Smooth muscle cell (in vitro differentiated cells): ENCODE measurements around the gene WDHD1. TPM values are rescaled to one million over a fixed set of nuclear protein-coding genes. Genes with fewer than 3 reads are reported as not detected.

Experiments used
- DNase-seq: peaks from one replicate; lab custom pipeline; 2025; ENCODE audit not compliant: unreplicated experiment; lab: John Stamatoyannopoulos, UW
- H2AFZ ChIP-seq: fragments of 200-600 bp; sonication (generic); 2 replicates; pipeline ENCODE4 v1.6.0; 2016; ENCODE audit warnings: antibody characterized with exemption, low read depth, mild to moderate bottlenecking
- H3F3A ChIP-seq: fragments of 200-600 bp; sonication (generic); 2 replicates; pipeline ENCODE4 v1.6.0; 2017; ENCODE audit warnings: antibody characterized with exemption, low read depth
- H3K27ac ChIP-seq: fragments of 200-600 bp; sonication (generic); 2 replicates; pipeline ENCODE4 v1.5.1; 2016; ENCODE audit warnings: low read depth, mild to moderate bottlenecking
- H3K27me3 ChIP-seq: fragments of 200-600 bp; sonication (generic); 2 replicates; pipeline ENCODE4 v1.6.1; 2016; ENCODE audit warnings: low read depth, mild to moderate bottlenecking
- H3K36me3 ChIP-seq: fragments of 200-600 bp; sonication (generic); 2 replicates; pipeline ENCODE4 v1.5.1; 2016; ENCODE audit warnings: low read depth
- H3K4me1 ChIP-seq: fragments of 200-600 bp; sonication (generic); 2 replicates; pipeline ENCODE4 v1.5.1; 2016; ENCODE audit warnings: low read depth
- H3K4me2 ChIP-seq: fragments of 200-600 bp; sonication (generic); 2 replicates; pipeline ENCODE4 v1.6.0; 2016; ENCODE audit warnings: mild to moderate bottlenecking
- H3K4me3 ChIP-seq: fragments of 200-600 bp; sonication (generic); 2 replicates; pipeline ENCODE4 v1.5.1; 2016; ENCODE audit warnings: mild to moderate bottlenecking
- H3K79me2 ChIP-seq: fragments of 200-600 bp; sonication (generic); 2 replicates; pipeline ENCODE4 v1.6.0; 2016; ENCODE audit warnings: low read depth, mild to moderate bottlenecking
- H3K9ac ChIP-seq: fragments of 200-600 bp; sonication (generic); 2 replicates; pipeline ENCODE4 v1.6.0; 2016; ENCODE audit warnings: low read depth
- H3K9me3 ChIP-seq: fragments of 200-600 bp; sonication (generic); replicated peaks from 2 replicates; pipeline ENCODE4 v1.5.1; 2016; ENCODE audit warnings: low read depth
- H4K20me1 ChIP-seq: fragments of 200-600 bp; sonication (generic); 2 replicates; pipeline ENCODE4 v1.6.0; 2016; ENCODE audit warnings: low read depth
- WGBS: methylation state at CpG from one replicate; pipeline ENCODE4 v1.1.7; 2016; ENCODE audit warnings: low lambda C conversion rate; 5-methylcytosine and 5-hydroxymethylcytosine counted together
- polyA plus RNA-seq: library from polyadenylated mRNA; unstranded; fragments of >200 nt; fragmentation: Nextera tagmentation; extraction: Ambion mirVana; gene quantifications from 2 replicates; pipeline ENCODE4 v1.2.1, GENCODE V29; 2016
- total RNA-seq: library from RNA; depleted of rRNA; stranded (reverse); fragments of >200 nt; gene quantifications from 2 replicates; pipeline ENCODE4 v1.2.3, GENCODE V29; 2014
- TF ChIP-seq, protein P1 (sequence below): fragments of 200-600 bp; sonication (generic); IDR thresholded peaks from 2 replicates; pipeline ENCODE4 v1.5.1; 2017; ENCODE audit warnings: borderline replicate concordance, mild to moderate bottlenecking, antibody characterized with exemption; ENCODE audit not compliant: insufficient read depth, poor library complexity, severe bottlenecking

WDHD1 gene
- total and polyA plus RNA-seq, 2 experiments from 2014 or later = 5.7 to 9.4 TPM

DNA sequence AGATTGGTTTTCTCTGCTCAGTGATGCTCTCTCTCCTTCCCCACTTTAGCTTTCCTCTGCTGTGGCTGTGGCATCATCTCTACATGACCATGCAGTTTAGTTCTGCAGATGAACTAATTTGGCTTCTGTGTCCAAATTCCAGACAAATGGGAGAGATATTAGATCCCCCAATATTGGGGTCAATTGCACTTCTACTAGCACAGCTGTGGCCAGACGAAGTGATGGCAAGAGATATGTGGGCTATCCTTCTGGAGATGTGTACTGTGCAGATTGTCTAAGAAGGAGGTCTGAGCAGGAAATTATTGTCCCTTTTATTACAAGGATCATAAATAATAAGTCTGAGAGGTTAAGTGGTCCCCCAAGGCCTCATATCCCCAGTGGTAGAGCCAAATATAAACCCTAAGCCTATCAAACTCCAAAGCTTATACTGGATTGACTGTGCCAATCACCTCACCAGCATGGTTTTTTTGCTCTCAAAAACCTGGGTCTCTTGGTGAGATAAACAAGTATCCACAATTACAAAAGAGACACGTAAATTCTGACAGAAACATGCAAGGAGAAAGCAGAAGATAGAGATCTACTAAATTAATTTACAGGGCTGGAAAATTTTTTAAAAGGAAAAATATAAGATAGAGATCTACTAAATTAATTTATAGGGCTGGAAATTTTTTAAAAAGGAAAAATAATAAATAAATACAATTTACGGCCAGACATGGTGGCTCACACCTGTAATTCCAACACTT, 95.1 kb downstream of the WDHD1 start:
- no peak overlapping the region for H2AFZ ChIP-seq
- no peaks in the 10 kb centered on the region for H4K20me1 ChIP-seq
- 95% methylated on average over 3 of the region's 3 CpGs for WGBS
- H3K4me2 ChIP-seq = no peak overlapping the region
- no peaks in the 10 kb centered on the region for H3K36me3 ChIP-seq
- H3F3A ChIP-seq = no peaks in the 10 kb centered on the region
- no peak for DNase-seq
- H3K9me3 ChIP-seq = no peaks in the 10 kb centered on the region
- no peaks in the 10 kb centered on the region for H3K27me3 ChIP-seq
- no peak overlapping the region for H3K9ac ChIP-seq
- no peaks in the 10 kb centered on the region for H3K4me1 ChIP-seq
- no peaks in the 10 kb centered on the region for H3K79me2 ChIP-seq
- TF ChIP-seq, protein P1, sequence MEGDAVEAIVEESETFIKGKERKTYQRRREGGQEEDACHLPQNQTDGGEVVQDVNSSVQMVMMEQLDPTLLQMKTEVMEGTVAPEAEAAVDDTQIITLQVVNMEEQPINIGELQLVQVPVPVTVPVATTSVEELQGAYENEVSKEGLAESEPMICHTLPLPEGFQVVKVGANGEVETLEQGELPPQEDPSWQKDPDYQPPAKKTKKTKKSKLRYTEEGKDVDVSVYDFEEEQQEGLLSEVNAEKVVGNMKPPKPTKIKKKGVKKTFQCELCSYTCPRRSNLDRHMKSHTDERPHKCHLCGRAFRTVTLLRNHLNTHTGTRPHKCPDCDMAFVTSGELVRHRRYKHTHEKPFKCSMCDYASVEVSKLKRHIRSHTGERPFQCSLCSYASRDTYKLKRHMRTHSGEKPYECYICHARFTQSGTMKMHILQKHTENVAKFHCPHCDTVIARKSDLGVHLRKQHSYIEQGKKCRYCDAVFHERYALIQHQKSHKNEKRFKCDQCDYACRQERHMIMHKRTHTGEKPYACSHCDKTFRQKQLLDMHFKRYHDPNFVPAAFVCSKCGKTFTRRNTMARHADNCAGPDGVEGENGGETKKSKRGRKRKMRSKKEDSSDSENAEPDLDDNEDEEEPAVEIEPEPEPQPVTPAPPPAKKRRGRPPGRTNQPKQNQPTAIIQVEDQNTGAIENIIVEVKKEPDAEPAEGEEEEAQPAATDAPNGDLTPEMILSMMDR = no peak
- H3K27ac ChIP-seq = no peak overlapping the region
- H3K4me3 ChIP-seq = no peak overlapping the region

DNA sequence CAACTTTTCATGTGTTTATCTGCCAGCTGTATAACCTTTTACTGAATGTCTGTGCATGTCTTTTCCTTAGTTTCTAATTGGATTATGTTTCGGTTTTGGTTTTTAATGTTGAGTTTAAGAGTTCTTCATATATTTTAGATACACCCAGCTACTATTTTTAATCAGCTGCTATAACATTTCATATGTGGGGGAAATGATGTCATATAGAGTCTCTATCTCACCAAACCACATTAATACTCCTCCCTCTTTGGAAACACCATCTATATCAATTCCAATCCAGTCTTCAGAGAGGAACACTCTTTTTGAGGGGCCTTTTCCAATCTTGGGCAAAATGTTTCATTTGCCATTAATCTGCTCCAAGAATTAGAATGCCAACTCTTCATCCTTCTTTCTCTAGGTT, 95.8 kb downstream of the WDHD1 start:
- H2AFZ ChIP-seq = no peak overlapping the region
- no peaks in the 10 kb centered on the region for H3K4me1 ChIP-seq
- H3F3A ChIP-seq = no peaks in the 10 kb centered on the region
- TF ChIP-seq, protein P1 = no peak
- WGBS = 96% methylated on average over 1 of the region's 1 CpG
- H3K9ac ChIP-seq = no peak overlapping the region
- no peaks in the 10 kb centered on the region for H3K36me3 ChIP-seq
- no peak overlapping the region for H3K4me2 ChIP-seq
- H4K20me1 ChIP-seq = no peaks in the 10 kb centered on the region
- H3K27ac ChIP-seq = no peak overlapping the region
- H3K79me2 ChIP-seq = no peaks in the 10 kb centered on the region
- no peak overlapping the region for H3K4me3 ChIP-seq
- H3K27me3 ChIP-seq = no peaks in the 10 kb centered on the region
- no peak for DNase-seq
- H3K9me3 ChIP-seq = no peaks in the 10 kb centered on the region

DNA sequence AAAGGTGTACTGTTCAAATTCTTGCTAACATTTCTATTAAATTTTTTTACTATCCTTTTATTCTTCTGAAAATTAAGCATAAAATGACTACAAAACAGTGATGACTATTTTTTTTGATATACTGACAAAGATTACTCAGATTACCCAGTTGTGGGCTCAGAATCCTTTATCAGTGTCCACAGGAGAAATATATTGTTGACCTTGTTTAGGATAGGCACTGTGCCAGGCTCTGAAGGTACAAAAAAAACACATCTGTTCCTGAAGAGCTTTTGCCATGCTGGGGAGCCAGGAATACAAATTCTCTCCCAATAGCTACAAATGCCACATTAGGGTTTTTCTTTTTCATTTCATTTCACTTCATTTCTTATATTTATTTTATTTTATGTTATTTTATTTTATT, 97.3 kb downstream of the WDHD1 start:
- no peak for DNase-seq
- TF ChIP-seq, protein P1 = no peak
- no peaks in the 10 kb centered on the region for H3K9me3 ChIP-seq

GRCh38 chr14:54928216-54928615, 98.7 kb downstream of the WDHD1 start:
- H4K20me1 ChIP-seq = no peaks in the 10 kb centered on the region
- no peaks in the 10 kb centered on the region for H3K36me3 ChIP-seq
- DNase-seq = no peak
- no peak overlapping the region for H2AFZ ChIP-seq
- no peaks in the 10 kb centered on the region for H3K9me3 ChIP-seq
- H3K79me2 ChIP-seq = no peaks in the 10 kb centered on the region
- H3K4me2 ChIP-seq = no peak overlapping the region
- no peaks in the 10 kb centered on the region for H3F3A ChIP-seq
- H3K9ac ChIP-seq = no peak overlapping the region
- H3K27ac ChIP-seq = no peak overlapping the region
- H3K27me3 ChIP-seq = no peaks in the 10 kb centered on the region
- H3K4me1 ChIP-seq = no peaks in the 10 kb centered on the region
- no peak overlapping the region for H3K4me3 ChIP-seq
- TF ChIP-seq, protein P1 = no peak

More for the DNA sequence above, 97.3 kb downstream of the WDHD1 start:
- H3K36me3 ChIP-seq = no peaks in the 10 kb centered on the region
- H3K4me1 ChIP-seq = no peaks in the 10 kb centered on the region
- H3K27me3 ChIP-seq = no peaks in the 10 kb centered on the region
- no peak overlapping the region for H3K4me3 ChIP-seq
- H3K4me2 ChIP-seq = no peak overlapping the region
- no peaks in the 10 kb centered on the region for H3F3A ChIP-seq
- H2AFZ ChIP-seq = no peak overlapping the region
- H3K79me2 ChIP-seq = no peaks in the 10 kb centered on the region
- no peaks in the 10 kb centered on the region for H4K20me1 ChIP-seq
- no peak overlapping the region for H3K27ac ChIP-seq
- no peak overlapping the region for H3K9ac ChIP-seq
